GM19238 (cell line): ENCODE measurements around the gene FPR3.

Experiments
- DNase-seq: peaks from one replicate; pipeline ENCODE4 v3.0.0; 2011; ENCODE audit warnings: low spot score; ENCODE audit not compliant: insufficient read length

FPR3 gene

GRCh38 chr19:51807111-51807701 is 12.2 kb downstream of the FPR3 start:
- DNase-seq: no peak

- no peak for DNase-seq
Observed at GRCh38 chr19:51807925-51808324, 13.0 kb downstream of the FPR3 start.

DNA sequence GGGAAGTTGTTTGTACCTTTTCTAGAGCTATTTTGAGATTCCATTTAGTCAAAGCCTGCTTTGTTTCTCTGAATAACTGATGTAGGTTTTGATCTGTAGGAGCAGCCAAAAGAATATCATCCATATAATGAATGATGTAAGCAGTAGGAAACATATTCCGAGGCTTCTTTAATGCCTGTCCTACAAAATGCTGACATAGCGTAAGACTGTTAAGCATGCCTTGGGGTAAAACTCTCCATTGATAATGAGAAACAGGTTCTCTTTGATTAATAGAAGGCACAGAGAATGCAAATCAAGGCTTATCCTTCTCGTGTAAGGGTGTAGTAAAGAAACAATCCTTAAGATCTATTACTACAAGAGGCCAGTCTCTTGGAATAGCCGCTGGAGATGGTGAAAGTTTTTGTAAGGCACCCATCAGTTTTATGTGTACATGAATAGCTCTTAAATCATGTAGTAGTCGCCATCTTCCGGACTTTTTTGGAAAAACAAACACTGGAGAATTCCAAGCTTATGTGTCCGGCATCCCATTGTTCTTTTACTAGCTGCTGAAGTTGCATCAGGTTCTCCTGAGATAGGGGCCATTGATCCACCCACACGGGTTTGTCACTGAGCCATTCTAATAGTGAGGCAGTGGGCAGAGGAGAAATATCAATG is 13.5 kb downstream of the FPR3 start:
- DNase-seq: no peak

- DNase-seq: no peak
Observed at GRCh38 chr19:51809787-51810186, 14.8 kb downstream of the FPR3 start.

DNA sequence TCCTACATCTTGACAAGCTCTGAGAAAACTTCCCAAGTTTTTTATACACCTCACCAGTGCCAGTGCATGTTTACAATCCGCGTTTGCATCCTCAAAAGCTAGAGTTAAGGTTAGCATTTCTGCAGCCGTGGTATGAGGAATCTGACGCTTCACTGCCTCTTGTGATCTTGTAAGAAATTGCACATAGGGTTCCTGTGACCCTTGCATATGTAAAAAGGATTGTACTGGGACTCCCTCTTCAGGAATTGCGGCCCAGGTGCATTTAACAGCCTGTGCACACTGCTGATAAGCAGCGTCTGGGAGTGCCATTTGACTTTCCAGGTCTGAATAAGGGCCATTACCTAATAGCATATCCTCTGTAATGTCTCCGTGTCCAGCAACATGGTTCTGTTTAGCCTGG is 15.3 kb downstream of the FPR3 start:
- DNase-seq: no peak

GRCh38 chr19:51811344-51811743 is 16.4 kb downstream of the FPR3 start:
- no peak for DNase-seq

GRCh38 chr19:51815043-51815442 is 20.1 kb downstream of the FPR3 start:
- no peak for DNase-seq

GRCh38 chr19:51816711-51817110 is 21.8 kb downstream of the FPR3 start:
- DNase-seq: no peak

DNA sequence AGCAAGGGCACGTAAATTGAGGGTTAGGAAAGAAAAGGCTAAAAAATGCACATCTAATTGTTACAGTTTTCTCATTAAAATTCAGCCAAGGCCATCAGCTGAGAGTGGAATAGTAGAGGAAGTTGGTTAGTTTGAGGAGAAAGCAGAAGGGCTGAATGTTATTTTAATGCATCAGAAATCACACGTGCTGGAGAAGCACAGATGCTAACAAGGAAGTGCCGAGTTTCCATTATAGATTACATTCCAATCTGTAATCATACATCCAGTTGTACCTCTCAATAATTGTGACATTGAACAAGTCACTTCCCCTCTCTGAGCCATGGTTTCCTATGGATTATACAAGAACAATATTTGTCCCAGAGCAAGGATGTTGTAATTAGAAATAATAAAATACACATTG is 25.1 kb downstream of the FPR3 start:
- no peak for DNase-seq

GRCh38 chr19:51820831-51821446 is 26.0 kb downstream of the FPR3 start:
- no peak for DNase-seq

GRCh38 chr19:51821456-51821855 is 26.5 kb downstream of the FPR3 start:
- no peak for DNase-seq

- DNase-seq: no peak
Observed at GRCh38 chr19:51821921-51822320, 27.0 kb downstream of the FPR3 start.

DNA sequence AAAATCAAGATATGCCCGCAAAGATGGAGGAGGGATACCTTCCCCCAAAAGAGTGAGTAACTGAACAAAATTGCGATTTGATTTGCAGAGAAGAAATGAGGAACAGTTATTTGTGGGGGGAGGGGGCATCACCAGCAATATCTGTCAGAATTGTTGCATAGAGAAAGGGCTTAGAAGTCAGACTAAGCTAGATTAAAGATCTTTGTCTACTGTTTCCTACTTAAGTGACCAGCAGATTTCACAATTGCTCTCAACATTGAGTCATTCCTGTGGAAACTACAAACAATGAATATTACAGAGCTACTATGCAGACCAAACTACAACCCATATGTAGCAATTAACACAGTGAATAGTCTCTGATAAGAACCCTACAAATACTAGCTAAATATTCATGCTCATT is 27.4 kb downstream of the FPR3 start:
- DNase-seq: no peak

GRCh38 chr19:51822946-51823345 is 28.0 kb downstream of the FPR3 start:
- DNase-seq: no peak

DNA sequence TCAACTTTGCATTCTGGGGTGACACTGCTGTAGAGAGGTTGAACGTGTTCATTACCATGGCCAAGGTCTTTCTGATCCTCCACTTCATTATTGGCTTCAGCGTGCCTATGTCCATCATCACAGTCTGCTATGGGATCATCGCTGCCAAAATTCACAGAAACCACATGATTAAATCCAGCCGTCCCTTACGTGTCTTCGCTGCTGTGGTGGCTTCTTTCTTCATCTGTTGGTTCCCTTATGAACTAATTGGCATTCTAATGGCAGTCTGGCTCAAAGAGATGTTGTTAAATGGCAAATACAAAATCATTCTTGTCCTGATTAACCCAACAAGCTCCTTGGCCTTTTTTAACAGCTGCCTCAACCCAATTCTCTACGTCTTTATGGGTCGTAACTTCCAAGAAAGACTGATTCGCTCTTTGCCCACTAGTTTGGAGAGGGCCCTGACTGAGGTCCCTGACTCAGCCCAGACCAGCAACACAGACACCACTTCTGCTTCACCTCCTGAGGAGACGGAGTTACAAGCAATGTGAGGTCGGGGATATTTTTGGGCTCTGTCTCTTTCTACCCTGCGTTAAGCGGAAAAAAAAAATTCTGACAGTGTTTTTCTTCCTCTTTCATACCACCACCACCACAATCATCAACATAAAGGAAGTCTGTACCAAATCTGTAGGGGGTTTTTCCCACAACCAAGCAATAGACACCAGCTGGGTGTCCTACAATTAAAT is 29.5 kb downstream of the FPR3 start:
- DNase-seq: no peak

DNA sequence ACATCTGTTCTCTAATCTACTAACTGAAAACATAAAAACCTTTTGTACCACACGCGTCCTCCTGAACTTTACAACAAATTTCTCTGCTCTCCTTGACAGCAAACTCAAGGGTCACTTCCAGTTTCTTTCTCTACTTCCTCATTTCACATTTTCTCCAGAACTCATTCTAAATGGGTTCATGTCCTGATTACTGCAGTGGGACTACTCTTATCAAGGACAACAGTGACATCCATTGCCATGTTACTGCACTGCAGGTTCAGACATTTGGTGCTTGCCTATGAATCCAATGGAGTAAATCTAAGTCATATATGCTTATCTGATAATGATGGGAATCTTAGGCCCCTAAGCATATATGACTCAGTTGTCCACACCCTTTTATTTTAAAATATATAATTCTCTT is 35.3 kb downstream of the FPR3 start:
- no peak for DNase-seq

DNA sequence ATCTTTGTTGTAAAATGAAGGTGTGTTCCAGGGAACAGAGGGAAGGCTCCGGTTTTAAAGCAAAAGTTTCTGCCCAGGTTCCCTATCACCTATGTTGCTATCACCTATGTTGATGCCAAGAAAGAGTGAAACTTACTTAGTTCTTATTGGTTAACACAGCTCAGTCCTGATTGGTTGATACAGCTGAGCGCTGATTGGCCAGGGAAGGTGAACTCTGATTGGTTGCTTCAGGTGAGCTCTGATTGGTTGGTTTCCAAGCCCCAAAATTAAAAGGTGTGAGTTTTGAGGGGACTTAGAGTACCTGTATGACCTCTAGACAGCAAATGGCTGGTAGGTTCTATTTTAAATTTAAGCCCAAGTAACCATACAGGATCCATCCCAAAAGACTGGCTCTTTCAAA is 42.2 kb downstream of the FPR3 start:
- no peak for DNase-seq

DNA sequence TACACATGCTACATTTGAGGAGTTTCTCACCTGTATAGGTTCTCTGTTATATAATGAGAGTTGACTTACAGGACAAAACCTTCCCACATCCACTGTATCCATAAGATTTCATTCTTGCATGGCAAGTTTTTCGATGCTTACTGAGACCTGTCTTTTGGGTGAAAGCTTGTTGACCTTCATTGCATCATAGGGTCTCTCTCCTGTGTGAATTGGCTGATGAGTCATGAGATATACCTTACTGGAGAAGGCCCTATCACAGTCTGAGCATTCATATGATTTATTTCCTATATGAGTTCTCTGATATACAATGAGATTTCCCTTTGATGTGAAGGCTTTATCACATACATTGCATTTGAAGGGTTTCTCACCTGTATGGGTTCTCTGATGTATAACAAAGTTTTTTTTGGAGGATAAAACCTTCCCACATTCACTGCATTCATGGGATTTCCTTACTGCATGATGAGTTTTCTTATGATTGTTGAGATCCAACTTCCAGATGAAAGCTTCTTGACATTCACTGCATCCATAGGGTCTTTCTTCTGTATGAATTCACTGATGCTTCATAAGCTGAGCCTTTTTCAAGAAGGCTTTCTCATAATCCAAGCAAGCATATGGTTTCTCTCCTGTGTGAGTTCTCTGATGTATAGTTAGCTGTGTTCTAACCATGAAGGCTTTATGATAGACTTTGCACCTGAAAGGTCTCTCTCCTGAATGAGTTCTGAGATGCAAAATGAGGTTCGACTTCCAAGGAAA is 67.1 kb downstream of the FPR3 start:
- DNase-seq: no peak

- DNase-seq: no peak
Observed at GRCh38 chr19:51873097-51873496, 78.1 kb downstream of the FPR3 start.
